Esophagus muscularis mucosa (tissue), 4 donors: ENCODE data around the gene TRIM29.

Experiments used
- EP300 ChIP-seq: sonication (generic); formaldehyde crosslinking; IDR thresholded peaks from one replicate; pipeline ENCODE4 v1.6.1; 2017; ENCODE audit warnings: antibody characterized with exemption
- POLR2A ChIP-seq: fragments of 450-650 bp; IDR thresholded peaks from one replicate; pipeline ENCODE4 v1.6.1; 2017; ENCODE audit warnings: antibody characterized with exemption, moderate library complexity, mild to moderate bottlenecking, low read depth
- POLR2AphosphoS5 ChIP-seq, 2 donors: sonication (generic); formaldehyde crosslinking; IDR thresholded peaks; one replicate each; pipeline ENCODE4 v1.6.1; 2017; ENCODE audit warnings: antibody characterized with exemption in 2 of 2
- TF ChIP-seq, protein P1 (sequence below), 3 experiments: fragments of 200-600 bp in 2 of 3; fragments of 450-650 bp in 1 of 3; sonication (generic) in 2 of 3; IDR thresholded peaks; one replicate each; pipeline ENCODE4 v1.5.1; 2017 to 2019; ENCODE audit warnings: antibody characterized with exemption in 3 of 3, mild to moderate bottlenecking in 2 of 3, moderate library complexity in 1 of 3

DNA sequence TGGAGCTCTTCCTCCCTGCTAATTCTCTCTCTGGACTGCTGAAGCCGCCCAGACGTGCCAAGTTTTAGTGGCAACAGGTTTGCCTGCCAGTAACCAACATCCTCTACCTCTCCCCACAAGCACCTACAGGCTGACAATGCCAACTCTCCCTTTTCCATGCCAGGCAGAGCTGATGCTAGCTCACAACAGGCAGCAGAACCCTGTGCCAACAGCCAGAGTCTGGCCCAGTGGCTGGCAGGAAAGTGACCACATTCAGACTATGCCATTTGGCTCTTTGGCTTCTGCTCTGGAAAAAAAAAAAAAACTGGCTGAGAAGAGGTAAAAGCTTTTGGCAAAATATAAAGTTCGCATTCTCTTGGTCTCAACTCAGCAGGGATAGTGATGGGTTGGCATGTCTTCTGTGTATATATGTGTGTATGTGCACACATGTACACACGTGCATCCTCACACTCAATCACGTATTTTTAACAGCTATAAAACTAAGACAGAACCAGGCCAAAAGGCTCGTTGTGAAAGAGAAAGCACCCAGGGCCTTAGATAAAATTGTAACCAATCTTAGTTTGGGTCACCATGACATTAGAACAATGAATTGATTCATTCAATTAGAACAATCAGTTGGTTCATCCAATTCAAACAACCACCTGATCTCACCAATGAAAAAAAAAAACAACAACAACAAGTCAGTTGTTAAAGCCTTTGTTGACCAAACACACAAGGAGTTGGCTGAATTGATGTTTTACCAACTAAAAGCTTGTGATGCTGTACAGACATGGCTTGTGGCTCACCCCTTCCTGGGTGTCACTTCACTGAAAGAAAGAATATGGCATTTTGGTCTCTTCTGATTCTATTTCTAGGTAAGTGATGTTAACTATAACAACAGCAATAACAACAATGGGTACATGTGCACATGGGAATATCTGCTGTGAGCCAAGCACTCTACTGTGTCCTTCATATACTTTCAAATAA, 48.6 kb downstream of the TRIM29 start:
- TF ChIP-seq, protein P1, sequence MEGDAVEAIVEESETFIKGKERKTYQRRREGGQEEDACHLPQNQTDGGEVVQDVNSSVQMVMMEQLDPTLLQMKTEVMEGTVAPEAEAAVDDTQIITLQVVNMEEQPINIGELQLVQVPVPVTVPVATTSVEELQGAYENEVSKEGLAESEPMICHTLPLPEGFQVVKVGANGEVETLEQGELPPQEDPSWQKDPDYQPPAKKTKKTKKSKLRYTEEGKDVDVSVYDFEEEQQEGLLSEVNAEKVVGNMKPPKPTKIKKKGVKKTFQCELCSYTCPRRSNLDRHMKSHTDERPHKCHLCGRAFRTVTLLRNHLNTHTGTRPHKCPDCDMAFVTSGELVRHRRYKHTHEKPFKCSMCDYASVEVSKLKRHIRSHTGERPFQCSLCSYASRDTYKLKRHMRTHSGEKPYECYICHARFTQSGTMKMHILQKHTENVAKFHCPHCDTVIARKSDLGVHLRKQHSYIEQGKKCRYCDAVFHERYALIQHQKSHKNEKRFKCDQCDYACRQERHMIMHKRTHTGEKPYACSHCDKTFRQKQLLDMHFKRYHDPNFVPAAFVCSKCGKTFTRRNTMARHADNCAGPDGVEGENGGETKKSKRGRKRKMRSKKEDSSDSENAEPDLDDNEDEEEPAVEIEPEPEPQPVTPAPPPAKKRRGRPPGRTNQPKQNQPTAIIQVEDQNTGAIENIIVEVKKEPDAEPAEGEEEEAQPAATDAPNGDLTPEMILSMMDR (IDR thresholded peaks at IDR 0.05), result no peak
- TF ChIP-seq EP300, result no peak
- TF ChIP-seq POLR2A, result no peak
- no peak for TF ChIP-seq POLR2AphosphoS5 (IDR thresholded peaks at IDR 0.05)
